Posterior vena cava (tissue), 2 donors: ENCODE results near the gene DCAF12. TPM values are rescaled to one million over a fixed set of nuclear protein-coding genes. Genes with fewer than 3 reads are reported as not detected.

Source experiments
- total RNA-seq, 2 donors: library from RNA; stranded (reverse); fragmentation: NEBNext Ultra II Directional; extraction: Animal tissue kit (Norgen Biotek cat#: 25700); gene quantifications; one replicate each; pipeline ENCODE4 v1.2.1, GENCODE V29; 2021
- donor health status: DM: yes; HTN: yes; CAD: no.
- donor health status: DM: yes; HTN: yes; CAD: no.

The DCAF12 gene
- total RNA-seq, 2 donors from 2014 or later: 20.5 to 32.9 TPM

Other genes with a start within 250 kb of the DCAF12 start
- 10 to 100 TPM; 23.3 to 26.4 TPM for gene UBAP2, start 77.8 kb downstream of the DCAF12 start, total RNA-seq
- gene UBAP1, start 52.3 kb upstream of the DCAF12 start, total RNA-seq: 10 to 100 TPM; 42.8 to 44.9 TPM
- under 1 TPM; 0.38 to 0.74 TPM for gene KIF24, start 202.6 kb upstream of the DCAF12 start, total RNA-seq
- 10 to 100 TPM; 14.0 to 14.9 TPM for gene NUDT2, start 202.9 kb upstream of the DCAF12 start, total RNA-seq